Ovary (tissue), 3 donors: ENCODE results near the gene UBE2QL1.

Experiments
- CTCF ChIP-seq, 3 donors: fragments of 450-650 bp in 2 of 3; fragments of 200-600 bp in 1 of 3; IDR thresholded peaks; one replicate each; pipeline versions ENCODE4 v1.5.1 to v1.8.0; 2016 to 2022; ENCODE audit warnings: antibody characterized with exemption in 3 of 3, mild to moderate bottlenecking in 1 of 3
- EP300 ChIP-seq: sonication (generic); formaldehyde crosslinking; IDR thresholded peaks from one replicate; pipeline ENCODE4 v1.6.1; 2017; ENCODE audit warnings: antibody characterized with exemption
- donor health status: DM: no; HTN: no; CAD: no.

DNA sequence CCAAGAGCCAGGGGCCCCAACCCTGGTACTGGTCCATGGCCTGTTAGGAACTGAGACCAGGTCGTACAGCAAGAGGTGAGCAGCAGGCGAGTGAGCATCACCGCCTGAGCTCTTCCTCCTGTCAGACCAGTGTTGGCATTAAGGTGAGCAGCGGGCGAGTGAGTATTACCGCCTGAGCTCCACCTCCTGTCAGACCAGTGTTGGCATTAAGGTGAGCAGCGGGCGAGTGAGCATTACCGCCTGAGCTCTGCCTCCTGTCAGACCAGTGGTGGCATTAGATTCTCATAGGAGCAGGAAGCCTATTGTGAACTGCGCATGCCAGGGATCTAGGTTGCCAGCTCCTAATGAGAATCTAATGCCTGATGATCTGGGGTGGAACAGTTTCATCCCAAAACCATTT is 31.0 kb upstream of the UBE2QL1 start:
- no peak for TF ChIP-seq EP300
- TF ChIP-seq CTCF (IDR thresholded peaks at IDR 0.05), result no peak
